Right lobe of liver (tissue), 4 donors: ENCODE data around the gene PCMTD2.

Experiments used
- POLR2A ChIP-seq: fragments of 450-650 bp; IDR thresholded peaks from one replicate; pipeline ENCODE4 v1.6.1; 2017; ENCODE audit warnings: antibody characterized with exemption, mild to moderate bottlenecking
- TF ChIP-seq, protein P1 (sequence below), 4 donors: fragments of 200-600 bp in 3 of 4; fragments of 450-650 bp in 1 of 4; IDR thresholded peaks; one replicate each; pipeline versions ENCODE4 v1.5.1 to v1.8.0; 2016 to 2022; ENCODE audit warnings: antibody characterized with exemption in 4 of 4, mild to moderate bottlenecking in 2 of 4
- donor health status: DM: no; HTN: no; CAD: no.
- donor health status: DM: no; HTN: no; CAD: no.
- donor health status: DM: no; HTN: yes; CAD: no.

DNA sequence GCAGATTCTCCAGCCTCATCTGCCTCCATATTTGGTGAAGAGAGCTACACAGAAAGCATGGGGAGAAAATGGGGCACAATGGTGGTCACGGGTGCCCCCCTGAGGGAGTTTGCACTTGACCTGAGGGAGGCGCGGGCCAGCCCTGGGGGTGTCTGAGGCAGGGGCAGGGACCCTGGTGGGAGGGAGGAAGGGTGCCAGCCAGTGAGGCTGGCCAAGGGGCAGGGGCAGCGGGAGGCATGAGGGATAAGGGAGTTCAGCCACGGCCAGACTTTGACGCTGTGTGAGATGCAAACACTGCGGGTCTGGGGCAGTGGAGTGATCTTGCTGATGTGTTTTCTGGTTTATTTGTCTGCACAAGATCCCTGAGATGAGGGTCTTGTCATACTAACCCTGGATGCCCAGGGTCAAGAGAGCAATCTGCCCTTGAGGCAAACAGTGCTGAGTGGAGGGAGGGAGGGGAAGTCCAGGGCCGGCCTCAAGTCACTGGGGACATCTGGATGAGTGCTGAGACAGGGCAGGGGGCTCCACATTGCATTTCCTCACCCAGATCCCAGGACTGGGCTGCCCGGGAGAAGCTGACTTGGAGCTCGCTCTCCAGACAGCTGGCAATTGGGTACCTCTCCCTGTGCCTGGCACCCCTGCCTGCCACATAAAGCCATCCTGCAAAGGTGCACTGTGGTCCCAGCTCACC is 8.8 kb upstream of the PCMTD2 start:
- TF ChIP-seq, protein P1, sequence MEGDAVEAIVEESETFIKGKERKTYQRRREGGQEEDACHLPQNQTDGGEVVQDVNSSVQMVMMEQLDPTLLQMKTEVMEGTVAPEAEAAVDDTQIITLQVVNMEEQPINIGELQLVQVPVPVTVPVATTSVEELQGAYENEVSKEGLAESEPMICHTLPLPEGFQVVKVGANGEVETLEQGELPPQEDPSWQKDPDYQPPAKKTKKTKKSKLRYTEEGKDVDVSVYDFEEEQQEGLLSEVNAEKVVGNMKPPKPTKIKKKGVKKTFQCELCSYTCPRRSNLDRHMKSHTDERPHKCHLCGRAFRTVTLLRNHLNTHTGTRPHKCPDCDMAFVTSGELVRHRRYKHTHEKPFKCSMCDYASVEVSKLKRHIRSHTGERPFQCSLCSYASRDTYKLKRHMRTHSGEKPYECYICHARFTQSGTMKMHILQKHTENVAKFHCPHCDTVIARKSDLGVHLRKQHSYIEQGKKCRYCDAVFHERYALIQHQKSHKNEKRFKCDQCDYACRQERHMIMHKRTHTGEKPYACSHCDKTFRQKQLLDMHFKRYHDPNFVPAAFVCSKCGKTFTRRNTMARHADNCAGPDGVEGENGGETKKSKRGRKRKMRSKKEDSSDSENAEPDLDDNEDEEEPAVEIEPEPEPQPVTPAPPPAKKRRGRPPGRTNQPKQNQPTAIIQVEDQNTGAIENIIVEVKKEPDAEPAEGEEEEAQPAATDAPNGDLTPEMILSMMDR (IDR thresholded peaks at IDR 0.05) = no peak
- no peak for TF ChIP-seq POLR2A
